GM12873 (cell line): ENCODE results near the gene PDE6H.

Source experiments
- CTCF ChIP-seq: IDR thresholded peaks from 2 replicates; pipeline ENCODE4 v1.5.1; 2012; ENCODE audit warnings: low read depth, mild to moderate bottlenecking, moderate library complexity, low read length, control low read depth; ENCODE audit not compliant: insufficient read depth; ENCODE audit errors: missing control alignments

Gene PDE6H

GRCh38 chr12:14941369-14941768 is 31.5 kb upstream of the PDE6H start:
- no peak for TF ChIP-seq CTCF

GRCh38 chr12:14942196-14942931 is 30.5 kb upstream of the PDE6H start:
- TF ChIP-seq CTCF: no peak

- no peak for TF ChIP-seq CTCF
These were observed 26.7 kb upstream of the PDE6H start for GRCh38 chr12:14946162-14946561.

- TF ChIP-seq CTCF: no peak
These were observed 26.0 kb upstream of the PDE6H start for GRCh38 chr12:14946861-14947260.

- no peak for TF ChIP-seq CTCF
These were observed 24.2 kb upstream of the PDE6H start for GRCh38 chr12:14948672-14949071.

- no peak for TF ChIP-seq CTCF
These were observed 23.2 kb upstream of the PDE6H start for GRCh38 chr12:14949631-14950030.

- TF ChIP-seq CTCF: no peak
These were observed 22.4 kb upstream of the PDE6H start for GRCh38 chr12:14950421-14950820.
